HG02943 (cell line): ENCODE measurements around the gene PARD3.
"Not testable (repeated sequence)": the region's sequence is repeated elsewhere in the genome, so short reads cannot be mapped to it uniquely, and the experiment has no call there.

Experiments used
- ATAC-seq: cut with Tn5 transposase; IDR thresholded peaks from one replicate; pipeline ENCODE4 v1.9.1; 2021; ENCODE audit warnings: mild to moderate bottlenecking, low read depth, moderate library complexity; ENCODE audit not compliant: unreplicated experiment

The PARD3 gene

GRCh38 chr10:34420273-34420672 is 394.8 kb downstream of the PARD3 start:
- no peak for ATAC-seq

DNA sequence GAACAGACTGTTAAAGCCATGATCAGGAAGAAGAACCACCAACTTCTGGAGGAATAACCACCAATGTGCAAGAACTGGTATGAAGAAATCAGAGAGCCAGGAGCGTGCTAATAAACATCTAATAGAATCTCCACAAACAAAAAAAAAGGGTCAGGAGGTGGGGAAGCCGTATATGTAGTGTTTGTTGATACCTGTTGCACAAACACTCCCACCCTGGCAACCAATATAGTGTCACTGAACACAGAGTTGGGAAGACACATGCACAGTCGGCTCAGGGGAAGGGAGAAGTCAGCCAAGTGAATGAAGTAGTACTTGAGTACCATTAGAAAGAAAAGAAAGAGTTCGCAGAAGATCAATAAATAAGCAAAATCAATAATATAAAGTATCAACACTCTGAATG is 400.1 kb downstream of the PARD3 start:
- no peak for ATAC-seq

DNA sequence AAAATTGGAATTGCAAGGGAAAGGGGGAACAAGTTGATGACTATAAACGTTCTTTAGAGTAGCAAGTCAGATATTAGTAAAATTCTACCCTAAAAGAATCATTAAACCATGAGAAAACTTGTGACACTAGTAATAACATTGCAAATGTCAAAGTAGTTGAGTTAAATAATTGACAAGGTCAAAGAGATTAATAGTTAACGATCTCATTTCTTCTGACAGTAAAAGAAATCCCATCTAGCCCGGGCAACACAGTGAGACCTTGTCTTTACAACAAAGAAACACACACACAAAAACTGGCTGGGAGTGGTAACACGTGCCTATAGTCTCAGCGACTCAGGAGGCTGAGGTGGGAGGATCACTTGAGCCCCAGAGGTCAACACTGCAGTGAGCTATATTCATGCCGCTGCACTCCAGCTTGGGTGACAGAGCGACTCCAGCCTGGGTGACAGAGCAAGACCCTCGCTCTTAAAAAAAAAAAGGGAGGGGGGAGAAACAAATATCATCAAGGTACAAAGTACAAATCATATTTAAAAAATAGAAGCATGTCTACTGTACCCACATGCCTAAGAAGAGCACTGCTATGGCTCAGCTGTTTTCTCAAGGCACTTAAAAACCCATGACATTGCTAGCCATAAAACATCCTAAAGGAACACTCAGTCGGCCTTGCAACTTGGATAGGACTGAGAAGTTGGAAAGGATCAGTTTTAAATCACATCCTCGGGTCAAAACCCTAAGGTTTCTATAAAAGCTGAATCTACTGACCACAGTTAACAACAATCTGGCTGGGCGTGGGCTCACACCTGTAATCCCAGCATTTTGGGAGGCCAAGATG is 401.1 kb downstream of the PARD3 start:
- no peak for ATAC-seq

- no peak for ATAC-seq
Measured at GRCh38 chr10:34413214-34413613, 401.9 kb downstream of the PARD3 start.

DNA sequence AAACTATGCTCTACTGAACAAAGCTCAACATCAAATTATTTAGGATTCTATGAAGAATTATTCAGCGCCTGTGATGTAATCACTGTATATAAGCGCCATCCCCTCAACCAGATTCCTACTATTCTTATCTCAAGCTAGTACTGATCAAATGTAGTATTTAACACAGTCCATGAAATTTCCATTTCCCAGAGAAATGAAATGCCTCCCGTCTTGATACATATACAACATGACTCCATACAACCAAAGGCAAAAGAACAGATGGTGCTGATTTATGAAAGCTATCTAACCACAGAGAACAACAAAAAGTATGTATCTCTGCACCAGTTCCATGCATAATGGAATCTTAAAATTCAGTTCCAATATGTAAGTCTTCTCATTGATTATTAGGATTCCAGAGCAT is 406.1 kb downstream of the PARD3 start:
- no peak for ATAC-seq

- no peak for ATAC-seq
Measured at GRCh38 chr10:34408381-34408780, 406.7 kb downstream of the PARD3 start.

- no peak for ATAC-seq
Measured at GRCh38 chr10:34407324-34407805, 407.7 kb downstream of the PARD3 start.

GRCh38 chr10:34406463-34407323 is 408.4 kb downstream of the PARD3 start:
- no peak for ATAC-seq

DNA sequence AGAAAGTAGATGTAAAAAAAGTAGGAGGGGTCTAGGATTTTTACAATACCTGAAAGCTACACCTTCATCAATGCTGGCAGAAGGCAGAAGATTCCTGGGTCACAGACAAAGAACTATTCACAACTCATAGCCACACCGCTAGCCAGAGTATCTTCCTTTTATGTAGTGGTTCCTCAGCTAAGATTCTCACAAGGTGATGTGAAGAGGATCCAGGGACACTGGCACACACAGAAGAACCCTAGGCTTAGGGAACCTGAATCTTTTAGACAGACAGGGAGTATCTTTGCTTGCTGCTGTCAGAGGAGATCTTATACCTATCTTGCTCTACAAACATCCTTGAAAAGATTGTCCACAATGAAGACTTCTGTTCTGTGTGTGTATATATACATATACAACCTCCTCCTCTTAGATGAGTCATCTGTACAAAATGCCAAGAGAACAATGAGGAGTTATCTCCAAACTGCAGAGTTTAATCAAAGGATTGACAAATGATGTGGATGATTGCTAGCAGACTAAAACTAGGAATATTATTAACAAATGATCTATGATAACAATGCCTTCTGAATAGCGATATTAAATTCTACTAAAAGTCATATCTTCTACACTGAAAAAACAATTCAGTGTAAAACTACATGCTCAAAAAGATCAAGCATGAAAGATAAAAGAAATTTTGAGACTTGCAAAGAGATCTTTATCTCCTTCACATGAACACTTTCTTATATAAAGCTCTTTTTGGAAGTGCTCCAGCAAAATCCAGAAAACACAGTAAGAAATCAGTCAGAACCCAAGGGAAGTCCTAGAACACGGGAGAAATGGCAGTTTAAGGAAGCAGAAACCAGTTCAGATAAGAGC is 409.3 kb downstream of the PARD3 start:
- ATAC-seq = no peak

DNA sequence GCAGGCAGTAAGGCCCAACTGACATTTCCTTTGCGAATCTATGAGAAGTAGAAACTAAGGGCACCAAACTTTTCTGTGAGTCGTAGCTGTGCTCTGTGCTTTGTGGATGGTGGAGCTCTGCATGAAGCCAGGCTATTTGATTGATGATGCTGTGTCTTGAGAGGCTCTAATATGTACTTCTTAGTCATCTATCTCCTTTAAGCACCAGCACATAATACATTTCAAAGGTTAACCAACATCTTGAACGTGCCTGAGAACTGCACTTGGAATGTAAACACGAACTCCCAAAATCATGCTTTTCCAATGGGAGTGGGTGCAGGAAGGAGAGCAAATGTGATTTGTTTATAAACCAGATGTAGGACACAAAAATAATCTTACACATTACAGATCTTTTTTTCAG is 411.6 kb downstream of the PARD3 start:
- no peak for ATAC-seq

DNA sequence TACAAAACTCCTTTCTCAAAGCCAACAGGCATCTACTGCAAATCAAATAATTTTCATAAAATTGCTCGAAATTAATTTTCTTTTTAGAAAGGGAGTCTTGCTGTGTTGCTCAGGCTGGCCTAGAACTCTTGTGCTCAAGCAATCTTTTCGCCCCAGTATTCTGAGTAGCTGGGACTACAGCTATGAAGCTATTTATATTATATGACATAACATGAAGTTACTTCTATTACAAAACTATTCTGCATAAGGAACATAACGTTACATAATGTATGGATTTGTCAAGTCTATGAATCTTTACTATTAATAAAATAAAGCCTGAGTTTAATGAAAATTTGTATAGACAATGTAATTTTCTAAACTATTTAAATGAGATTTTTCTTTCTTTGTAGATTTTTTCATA is 415.0 kb downstream of the PARD3 start:
- no peak for ATAC-seq

GRCh38 chr10:34399013-34399412 is 416.1 kb downstream of the PARD3 start:
- no peak for ATAC-seq

- ATAC-seq = no peak
Measured at GRCh38 chr10:34397324-34397723, 417.8 kb downstream of the PARD3 start.

DNA sequence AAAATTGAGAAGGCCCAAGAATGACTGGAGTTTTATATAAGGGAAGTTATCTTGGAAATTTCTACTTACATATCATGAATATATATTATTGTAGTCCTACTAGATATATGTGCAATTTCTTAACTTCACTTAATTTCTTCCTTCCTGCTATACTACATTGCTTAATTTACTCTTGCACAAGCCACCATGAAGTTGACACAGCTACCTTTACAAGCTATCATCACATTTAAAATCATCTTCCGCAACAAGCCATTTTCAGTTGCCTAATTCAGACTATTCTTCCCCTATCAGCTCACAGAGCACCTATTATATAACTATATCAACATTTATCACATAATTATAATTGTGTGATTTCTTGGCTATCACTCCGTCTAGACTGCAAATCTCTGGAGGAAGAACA is 418.4 kb downstream of the PARD3 start:
- ATAC-seq = no peak

DNA sequence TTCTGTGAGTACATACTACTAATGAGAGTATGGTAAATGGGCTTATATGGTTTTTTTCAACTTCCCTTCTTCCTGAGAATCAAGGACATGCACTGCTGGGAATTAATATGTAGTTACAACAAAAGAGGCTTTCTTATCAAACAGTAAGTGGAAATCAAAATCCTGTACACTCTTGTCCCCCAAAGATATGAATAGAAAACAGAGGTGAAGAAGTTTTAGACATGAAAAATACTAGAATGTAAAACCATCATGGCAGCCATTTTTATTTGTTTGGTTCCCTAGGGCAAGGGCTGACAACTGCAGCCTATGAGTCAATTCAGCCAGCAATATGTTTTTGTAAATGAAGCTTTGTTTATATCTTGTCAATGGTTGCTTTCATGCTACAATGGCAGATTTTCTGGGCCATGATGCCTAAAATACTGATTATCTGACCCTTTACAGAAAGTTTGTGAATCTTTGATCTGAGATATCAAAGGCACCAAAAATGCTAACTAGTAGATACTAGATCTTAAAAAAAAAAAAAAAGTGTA is 422.4 kb downstream of the PARD3 start:
- ATAC-seq = no peak

- not testable (repeated sequence) for ATAC-seq
Measured at GRCh38 chr10:34391168-34391567, 423.9 kb downstream of the PARD3 start.

DNA sequence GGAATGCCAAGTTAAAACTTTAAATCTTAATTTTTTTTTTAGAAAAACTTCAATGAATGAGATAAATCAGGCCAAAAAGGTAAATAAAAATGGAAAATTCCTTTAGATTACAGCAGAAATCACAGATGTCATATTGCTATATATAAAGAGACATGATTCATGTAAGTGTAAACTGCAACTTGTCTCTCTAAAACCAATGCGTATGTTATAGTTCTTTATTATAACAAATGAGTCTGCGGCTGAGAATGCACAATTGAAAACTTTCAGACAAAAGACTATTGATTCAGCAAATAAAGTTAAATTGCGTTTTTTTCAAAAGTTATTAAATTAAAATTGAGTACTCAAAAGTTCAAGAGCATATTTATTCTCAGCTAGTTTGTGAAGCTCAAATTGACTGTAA is 425.3 kb downstream of the PARD3 start:
- no peak for ATAC-seq

DNA sequence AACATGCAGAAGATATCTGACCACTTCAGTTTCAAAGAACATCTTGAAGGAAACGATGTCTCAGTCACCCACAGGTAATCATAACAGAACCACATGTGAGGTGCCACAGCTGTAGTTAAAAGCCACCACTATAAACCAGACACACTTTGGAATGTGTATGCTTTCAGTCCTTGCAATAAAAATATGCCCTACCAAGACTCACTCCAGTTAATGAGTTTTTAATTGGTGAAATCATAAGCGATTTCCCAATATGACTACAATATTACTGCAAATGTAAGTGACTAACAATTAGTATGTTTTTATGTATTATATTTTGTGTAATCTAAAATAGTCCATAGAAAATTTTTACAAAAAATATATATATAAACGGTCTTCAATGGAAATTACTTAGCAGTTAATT is 428.2 kb downstream of the PARD3 start:
- ATAC-seq = no peak

GRCh38 chr10:34384372-34384771 is 430.7 kb downstream of the PARD3 start:
- ATAC-seq = no peak

DNA sequence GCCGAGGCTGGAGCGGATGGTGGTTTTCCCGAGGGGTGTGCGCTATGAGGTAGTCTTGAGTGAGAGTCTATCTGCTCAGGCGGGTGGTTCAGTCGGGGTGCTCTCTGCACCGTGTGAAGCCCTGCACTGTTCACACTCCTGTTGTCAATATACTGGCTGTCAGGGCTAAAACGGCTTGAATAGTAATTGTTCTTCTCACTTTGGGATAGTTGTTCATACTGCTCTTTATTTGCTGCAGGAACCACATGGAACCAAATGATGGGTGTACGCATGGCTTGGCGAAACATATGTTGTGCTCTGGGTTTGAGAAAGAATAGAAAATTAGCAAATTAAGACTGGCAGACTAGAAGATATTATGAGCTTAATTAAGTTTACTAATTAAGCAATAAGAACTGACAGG is 432.5 kb downstream of the PARD3 start:
- ATAC-seq = no peak
